H1 (cell line): ENCODE results near the gene TNN. TPM values are rescaled to one million over a fixed set of nuclear protein-coding genes. Genes with fewer than 3 reads are reported as not detected.

Experiments
- CTCF ChIA-PET: fragments of 300-600 bp; sonication (Branson Sonifier 250); formaldehyde crosslinking; loops from one replicate; lab custom pipeline; 2021; ENCODE audit not compliant: partially characterized antibody; lab: Charles Lee
- POLR2A ChIA-PET: fragments of 300-600 bp; sonication (Branson Sonifier 250); formaldehyde crosslinking; loops from one replicate; lab custom pipeline; 2021; ENCODE audit warnings: inconsistent platforms; ENCODE audit not compliant: partially characterized antibody; lab: Charles Lee
- DNase-seq, 2 experiments: peaks; one replicate each; pipeline versions ENCODE4 v3.0.0 to v3.0.0-alpha.2; 2010 to 2022; ENCODE audit warnings: low spot score in 2 of 2, low read depth in 1 of 2, mixed read lengths in 1 of 2
- FAIRE-seq: peaks from 2 replicates; lab custom pipeline; 2011; peaks lifted over from hg19 to GRCh38; lab: Jason Lieb, UNC
- H2AFZ ChIP-seq: 2 replicates; pipeline ENCODE4 v1.8.1; 2012; ENCODE audit warnings: low read length, inconsistent platforms
- H2AK5ac ChIP-seq: 2 replicates; pipeline ENCODE4 v1.6.1; 2013; ENCODE audit warnings: low read depth, low read length
- H2BK120ac ChIP-seq: replicated peaks from 2 replicates; pipeline ENCODE3; 2013; ENCODE audit warnings: low read depth, low read length, inconsistent platforms
- H2BK12ac ChIP-seq: 2 replicates; pipeline ENCODE4 v1.6.1; 2013; ENCODE audit warnings: low read depth, low read length
- H2BK15ac ChIP-seq: 2 replicates; pipeline ENCODE4 v1.6.1; 2013; ENCODE audit warnings: low read length
- H2BK20ac ChIP-seq: 2 replicates; pipeline ENCODE4 v1.6.1; 2013; ENCODE audit warnings: low read length
- H2BK5ac ChIP-seq: 2 replicates; pipeline ENCODE4 v1.6.1; 2013; ENCODE audit warnings: low read depth, low read length
- H3K14ac ChIP-seq: 2 replicates; pipeline ENCODE4 v1.6.1; 2013; ENCODE audit warnings: inconsistent platforms; ENCODE audit not compliant: insufficient read length
- H3K18ac ChIP-seq: 2 replicates; pipeline ENCODE4 v1.6.1; 2013; ENCODE audit warnings: low read length; ENCODE audit errors: extremely low read depth
- H3K23ac ChIP-seq: 2 replicates; pipeline ENCODE4 v1.6.1; 2013; ENCODE audit warnings: inconsistent platforms; ENCODE audit not compliant: insufficient read length
- H3K23me2 ChIP-seq: 2 replicates; pipeline ENCODE4 v1.6.1; 2013; ENCODE audit warnings: low read depth, low read length
- H3K27ac ChIP-seq: 2 replicates; pipeline ENCODE4 v1.6.1; 2011; ENCODE audit warnings: low read depth, low read length, inconsistent platforms
- H3K27me3 ChIP-seq, 4 experiments: replicated peaks in 1 of 4; 1 replicate in 1 of 4; 2 replicates in 3 of 4; pipeline versions ENCODE4 v1.6.1 to v1.8.1; 2011 to 2013; ENCODE audit warnings: low read length in 3 of 4, mild to moderate bottlenecking in 3 of 4, inconsistent platforms in 2 of 4, mixed read lengths in 2 of 4, moderate library complexity in 1 of 4; ENCODE audit not compliant: control insufficient read depth in 3 of 4, insufficient read depth in 3 of 4; ENCODE audit errors: extremely low read depth in 1 of 4
- H3K36me3 ChIP-seq, 4 experiments: 2 replicates each; pipeline versions ENCODE4 v1.6.1 to v1.8.1; 2011 to 2013; ENCODE audit warnings: mild to moderate bottlenecking in 4 of 4, low read length in 3 of 4, moderate library complexity in 2 of 4, control low read depth in 1 of 4, inconsistent platforms in 1 of 4; ENCODE audit not compliant: insufficient read depth in 4 of 4, control insufficient read depth in 2 of 4
- H3K4ac ChIP-seq: replicated peaks from 2 replicates; pipeline ENCODE3; 2013; ENCODE audit warnings: low read length, low read depth, mixed read lengths, inconsistent platforms; ENCODE audit not compliant: insufficient read length
- H3K4me1 ChIP-seq, 4 experiments: replicated peaks in 1 of 4; 1 replicate in 1 of 4; 2 replicates in 3 of 4; pipeline versions ENCODE4 v1.6.1 to v1.8.1; 2011 to 2013; ENCODE audit warnings: low read length in 3 of 4, inconsistent platforms in 2 of 4, mixed read lengths in 1 of 4; ENCODE audit not compliant: insufficient read depth in 4 of 4, control insufficient read depth in 3 of 4
- H3K4me2 ChIP-seq, 2 experiments: 2 replicates each; pipeline versions ENCODE4 v1.6.1 to v1.8.1; 2011 to 2013; ENCODE audit warnings: low read depth in 2 of 2, low read length in 2 of 2, control low read depth in 1 of 2, inconsistent platforms in 1 of 2, mild to moderate bottlenecking in 1 of 2; ENCODE audit not compliant: insufficient read depth in 1 of 2
- H3K4me3 ChIP-seq, 4 experiments: fragments of 200-600, 300-600 bp in 1 of 4; sonication (generic), shearing (Covaris generic), sonication (Bioruptor Twin) in 1 of 4; 2 replicates each; pipeline versions ENCODE4 v1.5.1 to v1.8.1; 2011 to 2016; ENCODE audit warnings: low read length in 4 of 4, low read depth in 3 of 4, control low read depth in 2 of 4, inconsistent platforms in 2 of 4, mild to moderate bottlenecking in 2 of 4, mixed read lengths in 1 of 4, moderate library complexity in 1 of 4; ENCODE audit not compliant: insufficient read depth in 2 of 4; ENCODE audit errors: extremely low read depth in 1 of 4
- H3K56ac ChIP-seq: replicated peaks from 2 replicates; pipeline ENCODE3; 2013; ENCODE audit warnings: low read depth, mild to moderate bottlenecking, mixed read lengths, low read length, inconsistent platforms; ENCODE audit not compliant: insufficient read length
- H3K79me1 ChIP-seq: 2 replicates; pipeline ENCODE4 v1.6.1; 2013; ENCODE audit warnings: low read depth, low read length, control low read depth
- H3K79me2 ChIP-seq, 2 experiments: 2 replicates each; pipeline versions ENCODE4 v1.6.1 to v1.8.1; 2012 to 2013; ENCODE audit warnings: low read length in 2 of 2, mild to moderate bottlenecking in 2 of 2, inconsistent platforms in 1 of 2; ENCODE audit not compliant: insufficient read depth in 2 of 2, control insufficient read depth in 1 of 2
- H3K9ac ChIP-seq, 4 experiments: replicated peaks in 1 of 4; 1 replicate in 1 of 4; 2 replicates in 3 of 4; pipeline versions ENCODE4 v1.6.1 to v1.8.1; 2011 to 2013; ENCODE audit warnings: low read depth in 3 of 4, low read length in 3 of 4, control low read depth in 2 of 4, mild to moderate bottlenecking in 2 of 4, moderate library complexity in 2 of 4, inconsistent platforms in 1 of 4; ENCODE audit errors: extremely low read depth in 1 of 4
- H3K9me3 ChIP-seq, 2 experiments: 2 replicates each; pipeline versions ENCODE4 v1.6.1 to v1.8.1; 2012 to 2013; ENCODE audit warnings: mild to moderate bottlenecking in 2 of 2, moderate library complexity in 2 of 2, control low read depth in 1 of 2, inconsistent platforms in 1 of 2, low read depth in 1 of 2, low read length in 1 of 2, mixed read lengths in 1 of 2; ENCODE audit not compliant: insufficient read depth in 2 of 2
- H4K20me1 ChIP-seq, 2 experiments: replicated peaks in 1 of 2; 2 replicates each; pipeline versions ENCODE3 to v1.8.1; 2011 to 2013; ENCODE audit warnings: inconsistent platforms in 2 of 2, low read length in 2 of 2, mild to moderate bottlenecking in 1 of 2; ENCODE audit not compliant: insufficient read depth in 2 of 2, control insufficient read depth in 1 of 2
- H4K5ac ChIP-seq: 2 replicates; pipeline ENCODE4 v1.6.1; 2013; ENCODE audit warnings: low read length, low read depth, mixed read lengths, inconsistent platforms; ENCODE audit not compliant: insufficient read length
- H4K8ac ChIP-seq: 2 replicates; pipeline ENCODE4 v1.8.0; 2013; ENCODE audit warnings: mild to moderate bottlenecking, moderate library complexity, low read length, inconsistent platforms; ENCODE audit not compliant: insufficient read depth; ENCODE audit errors: extremely low read depth
- H4K91ac ChIP-seq: replicated peaks from 2 replicates; pipeline ENCODE3; 2013; ENCODE audit warnings: low read length, mixed read lengths, inconsistent platforms; ENCODE audit not compliant: insufficient read length
- BCL11A ChIP-seq, 2 experiments: IDR thresholded peaks; one replicate each; pipeline ENCODE4 v1.6.1; 2011; ENCODE audit warnings: low read depth in 2 of 2, low read length in 2 of 2, mild to moderate bottlenecking in 2 of 2
- CREB1 ChIP-seq: IDR thresholded peaks from 2 replicates; pipeline ENCODE4 v1.6.1; 2012; ENCODE audit warnings: inconsistent platforms
- EZH2 ChIP-seq: fragments of 200-600 bp; sonication (generic); IDR thresholded peaks from 2 replicates; pipeline ENCODE4 v1.7.1; 2012; ENCODE audit warnings: low read depth, mild to moderate bottlenecking, moderate library complexity, low read length, inconsistent platforms; ENCODE audit not compliant: severe bottlenecking
- KDM4A ChIP-seq: IDR thresholded peaks from one replicate; pipeline ENCODE4 v1.7.1; 2012; ENCODE audit warnings: low read depth, mild to moderate bottlenecking, moderate library complexity, low read length, inconsistent platforms; ENCODE audit not compliant: severe bottlenecking
- WGBS, 2 experiments: shearing (Covaris generic) in 1 of 2; methylation state at CpG; one replicate each; pipeline versions ENCODE4 v1.1.6 to v1.1.7; 2013 to 2015; ENCODE audit warnings: low lambda C conversion rate in 2 of 2, mixed read lengths in 2 of 2, inconsistent platforms in 1 of 2, low coverage in 1 of 2, missing lambda C conversion rate in 1 of 2; ENCODE audit not compliant: insufficient replicate concordance in 2 of 2, insufficient coverage in 1 of 2, insufficient read length in 1 of 2; ENCODE audit errors: extremely low coverage in 1 of 2, missing lambda C conversion rate in 1 of 2; 5-methylcytosine and 5-hydroxymethylcytosine counted together
- polyA plus RNA-seq, 7 experiments: library from polyadenylated mRNA; depleted of rRNA in 3 of 7; stranded (reverse) in 5 of 7; unstranded in 2 of 7; fragments of >200 nt in 5 of 7; fragments of 200-250 nt in 2 of 7; gene quantifications; 1 replicate in 5 of 7; 2 replicates in 1 of 7; 4 replicates in 1 of 7; pipeline versions ENCODE4 v1.2.1 to v1.2.3, GENCODE V29; 2011 to 2013; ENCODE audit warnings: missing spikeins in 2 of 7, mixed read lengths in 2 of 7
- total RNA-seq: library from RNA; stranded (reverse); fragmentation: NEBNext Ultra II Directional; extraction: Animal tissue kit (Norgen Biotek cat#: 25700); gene quantifications from 2 replicates; pipeline ENCODE4 v1.2.1, GENCODE V29; 2021

The TNN gene
- total and polyA plus RNA-seq, 2 of the 8 experiments (the other 6 are each of a cell fraction or from before 2014, with no cell fraction given): 0.21 to 0.30 TPM

DNA sequence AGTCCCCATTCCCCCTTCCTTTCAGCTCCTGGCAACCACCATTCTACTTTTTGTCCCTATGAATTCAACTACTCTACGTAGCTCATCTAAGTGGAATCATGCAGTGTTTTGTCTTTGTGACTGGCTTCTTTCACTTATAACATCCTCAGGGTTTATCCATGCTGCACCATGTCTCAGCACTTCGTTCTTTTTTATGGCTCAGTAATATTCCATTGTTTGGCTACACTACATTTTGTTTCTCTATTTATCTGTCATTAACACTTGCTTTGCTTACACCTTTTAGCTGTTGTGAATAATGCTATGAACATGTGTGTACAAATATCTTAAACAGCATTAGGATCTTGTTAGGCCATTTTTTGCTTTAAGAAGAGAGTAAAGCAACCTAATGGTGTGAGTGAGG, 42.9 kb upstream of the TNN start:
- no peak for FAIRE-seq
- Histone ChIP-seq H3K4me3 (no peak overlapping the region), H2BK12ac (no peak overlapping the region), H3K23me2 (peaks cover 6% of the 10 kb centered on the region; the same call in 1 of the 2 replicates), H3K4me2 (no peak overlapping the region), H2BK120ac (no peak overlapping the region), H2BK5ac (no peak overlapping the region), H3K56ac (no peak overlapping the region), H4K8ac (no peak overlapping the region), H3K9me3 (no peaks in the 10 kb centered on the region), H3K4ac (no peak overlapping the region), H3K27me3 (no peaks in the 10 kb centered on the region), H3K36me3 (no peaks in the 10 kb centered on the region), H4K91ac (no peak overlapping the region), H3K79me2 (peaks cover 0 to 20% of the 10 kb centered on the region in 2 experiments; a peak in 2 of 4 replicates), H2BK20ac (no peak overlapping the region), H2BK15ac (no peak overlapping the region), H3K23ac (no peak overlapping the region), H3K9ac (no peak overlapping the region), H4K20me1 (no peaks in the 10 kb centered on the region), H3K14ac (no peak overlapping the region), H3K18ac (no peak overlapping the region), H3K79me1 (peaks cover 7% of the 10 kb centered on the region), H3K27ac (no peak overlapping the region), H2AFZ (no peak overlapping the region), H4K5ac (no peak overlapping the region), H2AK5ac (no peak overlapping the region), H3K4me1 (no peaks in the 10 kb centered on the region)
- CTCF ChIA-PET: interaction anchor here (0.7 to 1.2 kb wide), 4 partner anchors 100 to 860 kb away, joined by 3 to 6 read pairs (median 3); no protein-coding TSS in a partner anchor
- WGBS, 2 experiments: 89% methylated on average over 2 of the region's 2 CpGs; no CpG with 5 or more reads in 1 of the 2 experiments
- TF ChIP-seq KDM4A (no peak), EZH2 (no peak), CREB1 (no peak), BCL11A (IDR thresholded peaks at IDR 0.05; ENCODE audit: low read depth in 2 of 2, low read length in 2 of 2) (no peak)
- no peak for DNase-seq
- POLR2A ChIA-PET: interaction anchor here (1.1 to 5.9 kb wide), 2 partner anchors 9 to 26 kb away, joined by 3 to 66 read pairs; partner anchors contain the start of gene CACYBP
